Neural cell (in vitro differentiated cells): ENCODE data around the gene HEYL. TPM values are rescaled to one million over a fixed set of nuclear protein-coding genes. Genes with fewer than 3 reads are reported as not detected.
"Not testable (repeated sequence)": the region's sequence is repeated elsewhere in the genome, so short reads cannot be mapped to it uniquely, and the experiment has no call there.

Source experiments
- H2AFZ ChIP-seq: fragments of 200-600, 300-800 bp; sonication (generic), shearing (Covaris generic); 2 replicates; pipeline ENCODE4 v1.6.0; 2014; ENCODE audit warnings: low read depth, mild to moderate bottlenecking, antibody characterized with exemption, low read length, moderate library complexity
- H3F3A ChIP-seq: fragments of 200-600 bp; shearing (Covaris generic); 2 replicates; pipeline ENCODE4 v1.6.1; 2016; ENCODE audit warnings: mild to moderate bottlenecking, moderate library complexity, mixed read lengths, antibody characterized with exemption, low read length; ENCODE audit not compliant: insufficient read depth, poor library complexity, severe bottlenecking
- H3K27ac ChIP-seq: fragments of 200-600, 300-800 bp; sonication (generic), shearing (Covaris generic); 2 replicates; pipeline ENCODE4 v1.5.1; 2014; ENCODE audit warnings: mild to moderate bottlenecking, low read length, moderate library complexity
- H3K27me3 ChIP-seq: fragments of 300-800, 200-600 bp; sonication (generic), shearing (Covaris generic); 2 replicates; pipeline ENCODE4 v1.6.0; 2014; ENCODE audit warnings: mild to moderate bottlenecking, low read depth, low read length, moderate library complexity; ENCODE audit not compliant: insufficient read depth
- H3K36me3 ChIP-seq: fragments of 300-800, 200-600 bp; sonication (generic), shearing (Covaris generic); 2 replicates; pipeline ENCODE4 v1.5.1; 2014; ENCODE audit warnings: mild to moderate bottlenecking, antibody characterized with exemption, low read length, moderate library complexity; ENCODE audit not compliant: insufficient read depth
- H3K4me2 ChIP-seq: fragments of 300-800, 200-600 bp; sonication (generic), shearing (Covaris generic); 2 replicates; pipeline ENCODE4 v1.6.0; 2014; ENCODE audit warnings: mild to moderate bottlenecking, low read length
- H3K4me3 ChIP-seq: fragments of 300-800, 200-600 bp; sonication (generic), shearing (Covaris generic); 2 replicates; pipeline ENCODE4 v1.5.1; 2014; ENCODE audit warnings: mild to moderate bottlenecking, low read length, moderate library complexity
- H3K79me2 ChIP-seq: fragments of 200-600 bp; shearing (Covaris generic); replicated peaks from 2 replicates; pipeline ENCODE4 v1.6.0; 2014; ENCODE audit warnings: mild to moderate bottlenecking, low read length, moderate library complexity; ENCODE audit not compliant: insufficient read depth
- H3K9ac ChIP-seq: fragments of 300-800, 200-600 bp; sonication (generic), shearing (Covaris generic); 2 replicates; pipeline ENCODE4 v1.6.1; 2016; ENCODE audit warnings: mild to moderate bottlenecking, low read length, mixed read lengths
- H3K9me2 ChIP-seq: fragments of 200-600 bp; shearing (Covaris generic); 2 replicates; pipeline ENCODE4 v1.6.1; 2016; ENCODE audit warnings: mild to moderate bottlenecking, low read length, mixed read lengths; ENCODE audit not compliant: insufficient read depth
- H3K9me3 ChIP-seq: fragments of 200-600, 300-800 bp; sonication (generic), shearing (Covaris generic); 2 replicates; pipeline ENCODE4 v1.6.1; 2016; ENCODE audit warnings: mild to moderate bottlenecking, mixed run types, low read length, moderate library complexity, mixed read lengths
- H4K20me1 ChIP-seq: fragments of 200-600 bp; shearing (Covaris generic); 2 replicates; pipeline ENCODE4 v1.6.1; 2016; ENCODE audit warnings: mild to moderate bottlenecking, mixed run types; ENCODE audit not compliant: insufficient read depth
- EP300 ChIP-seq: fragments of 450-650 bp; conservative IDR thresholded peaks from 2 replicates; pipeline ENCODE4 v1.6.1; 2014; ENCODE audit warnings: antibody characterized with exemption, mild to moderate bottlenecking, moderate library complexity; ENCODE audit not compliant: poor library complexity, severe bottlenecking
- EZH2 ChIP-seq: fragments of 200-600, 300-800 bp; shearing (Covaris generic), sonication (generic); IDR thresholded peaks from 2 replicates; pipeline ENCODE4 v1.6.1; 2014; ENCODE audit warnings: antibody characterized with exemption, low read length, borderline replicate concordance, mild to moderate bottlenecking; ENCODE audit not compliant: insufficient read depth, poor library complexity, severe bottlenecking
- MXI1 ChIP-seq: fragments of 450-650 bp; conservative IDR thresholded peaks from 2 replicates; pipeline ENCODE4 v1.6.1; 2014; ENCODE audit warnings: antibody characterized with exemption, mild to moderate bottlenecking; ENCODE audit not compliant: poor library complexity, severe bottlenecking
- POLR2AphosphoS5 ChIP-seq: IDR thresholded peaks from 2 replicates; pipeline ENCODE4 v1.6.1; 2012
- RAD21 ChIP-seq: fragments of 450-650 bp; conservative IDR thresholded peaks from 2 replicates; pipeline ENCODE4 v1.6.1; 2014; ENCODE audit warnings: antibody characterized with exemption, mild to moderate bottlenecking, moderate library complexity
- SMC3 ChIP-seq: fragments of 450-650 bp; conservative IDR thresholded peaks from 2 replicates; pipeline ENCODE4 v1.6.1; 2014; ENCODE audit warnings: antibody characterized with exemption, mild to moderate bottlenecking, moderate library complexity; ENCODE audit not compliant: poor library complexity
- TAF1 ChIP-seq: IDR thresholded peaks from 2 replicates; pipeline ENCODE4 v1.6.1; 2012; ENCODE audit warnings: low read depth
- polyA plus RNA-seq: library from polyadenylated mRNA; depleted of rRNA; stranded (reverse); fragments of >200 nt; gene quantifications from 2 replicates; pipeline ENCODE4 v1.2.3, GENCODE V29; 2014
- TF ChIP-seq, protein P1 (sequence below): IDR thresholded peaks from 2 replicates; pipeline ENCODE4 v1.6.1; 2012; ENCODE audit warnings: borderline replicate concordance
- TF ChIP-seq, protein P2 (sequence below): fragments of 450-650 bp; IDR thresholded peaks from 2 replicates; pipeline ENCODE4 v1.5.1; 2014; ENCODE audit warnings: antibody characterized with exemption, mild to moderate bottlenecking, moderate library complexity; ENCODE audit not compliant: poor library complexity, severe bottlenecking

The HEYL gene
- polyA plus RNA-seq, 1 donor from 2014 or later = not detected

DNA sequence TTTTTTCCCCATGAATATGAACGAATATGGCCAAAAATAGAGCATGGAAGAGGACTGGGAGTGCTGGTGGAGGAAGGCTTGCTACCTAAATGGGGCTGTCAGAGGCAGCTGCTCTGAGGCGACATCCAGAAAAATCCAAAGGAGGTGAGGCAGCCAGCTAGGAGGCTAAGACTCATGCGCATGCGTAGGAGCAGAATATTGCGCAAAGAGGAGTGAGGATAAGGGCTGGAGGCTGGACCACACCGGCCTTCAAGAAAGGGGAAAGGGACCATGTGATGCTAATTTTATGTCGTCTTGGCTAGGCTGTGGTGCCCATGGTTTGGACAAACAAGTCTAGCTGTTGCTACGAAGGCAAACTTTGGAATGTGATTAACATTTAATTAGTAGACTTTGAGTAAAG lies 30.5 kb downstream of the HEYL start:
- H3K4me2 ChIP-seq = no peak overlapping the region
- TF ChIP-seq, protein P1, sequence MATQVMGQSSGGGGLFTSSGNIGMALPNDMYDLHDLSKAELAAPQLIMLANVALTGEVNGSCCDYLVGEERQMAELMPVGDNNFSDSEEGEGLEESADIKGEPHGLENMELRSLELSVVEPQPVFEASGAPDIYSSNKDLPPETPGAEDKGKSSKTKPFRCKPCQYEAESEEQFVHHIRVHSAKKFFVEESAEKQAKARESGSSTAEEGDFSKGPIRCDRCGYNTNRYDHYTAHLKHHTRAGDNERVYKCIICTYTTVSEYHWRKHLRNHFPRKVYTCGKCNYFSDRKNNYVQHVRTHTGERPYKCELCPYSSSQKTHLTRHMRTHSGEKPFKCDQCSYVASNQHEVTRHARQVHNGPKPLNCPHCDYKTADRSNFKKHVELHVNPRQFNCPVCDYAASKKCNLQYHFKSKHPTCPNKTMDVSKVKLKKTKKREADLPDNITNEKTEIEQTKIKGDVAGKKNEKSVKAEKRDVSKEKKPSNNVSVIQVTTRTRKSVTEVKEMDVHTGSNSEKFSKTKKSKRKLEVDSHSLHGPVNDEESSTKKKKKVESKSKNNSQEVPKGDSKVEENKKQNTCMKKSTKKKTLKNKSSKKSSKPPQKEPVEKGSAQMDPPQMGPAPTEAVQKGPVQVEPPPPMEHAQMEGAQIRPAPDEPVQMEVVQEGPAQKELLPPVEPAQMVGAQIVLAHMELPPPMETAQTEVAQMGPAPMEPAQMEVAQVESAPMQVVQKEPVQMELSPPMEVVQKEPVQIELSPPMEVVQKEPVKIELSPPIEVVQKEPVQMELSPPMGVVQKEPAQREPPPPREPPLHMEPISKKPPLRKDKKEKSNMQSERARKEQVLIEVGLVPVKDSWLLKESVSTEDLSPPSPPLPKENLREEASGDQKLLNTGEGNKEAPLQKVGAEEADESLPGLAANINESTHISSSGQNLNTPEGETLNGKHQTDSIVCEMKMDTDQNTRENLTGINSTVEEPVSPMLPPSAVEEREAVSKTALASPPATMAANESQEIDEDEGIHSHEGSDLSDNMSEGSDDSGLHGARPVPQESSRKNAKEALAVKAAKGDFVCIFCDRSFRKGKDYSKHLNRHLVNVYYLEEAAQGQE = no peak
- TF ChIP-seq SMC3 (no peak), MXI1 (no peak), TAF1 (no peak), EP300 (no peak), RAD21 (no peak), POLR2AphosphoS5 (no peak), EZH2 (no peak)
- TF ChIP-seq, protein P2, sequence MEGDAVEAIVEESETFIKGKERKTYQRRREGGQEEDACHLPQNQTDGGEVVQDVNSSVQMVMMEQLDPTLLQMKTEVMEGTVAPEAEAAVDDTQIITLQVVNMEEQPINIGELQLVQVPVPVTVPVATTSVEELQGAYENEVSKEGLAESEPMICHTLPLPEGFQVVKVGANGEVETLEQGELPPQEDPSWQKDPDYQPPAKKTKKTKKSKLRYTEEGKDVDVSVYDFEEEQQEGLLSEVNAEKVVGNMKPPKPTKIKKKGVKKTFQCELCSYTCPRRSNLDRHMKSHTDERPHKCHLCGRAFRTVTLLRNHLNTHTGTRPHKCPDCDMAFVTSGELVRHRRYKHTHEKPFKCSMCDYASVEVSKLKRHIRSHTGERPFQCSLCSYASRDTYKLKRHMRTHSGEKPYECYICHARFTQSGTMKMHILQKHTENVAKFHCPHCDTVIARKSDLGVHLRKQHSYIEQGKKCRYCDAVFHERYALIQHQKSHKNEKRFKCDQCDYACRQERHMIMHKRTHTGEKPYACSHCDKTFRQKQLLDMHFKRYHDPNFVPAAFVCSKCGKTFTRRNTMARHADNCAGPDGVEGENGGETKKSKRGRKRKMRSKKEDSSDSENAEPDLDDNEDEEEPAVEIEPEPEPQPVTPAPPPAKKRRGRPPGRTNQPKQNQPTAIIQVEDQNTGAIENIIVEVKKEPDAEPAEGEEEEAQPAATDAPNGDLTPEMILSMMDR = no peak
- H2AFZ ChIP-seq = no peak overlapping the region
- no peaks in the 10 kb centered on the region for H3K36me3 ChIP-seq
- no peaks in the 10 kb centered on the region for H3F3A ChIP-seq
- no peaks in the 10 kb centered on the region for H3K79me2 ChIP-seq
- H3K9me2 ChIP-seq = no peaks in the 10 kb centered on the region
- H3K27me3 ChIP-seq = no peaks in the 10 kb centered on the region
- H3K4me3 ChIP-seq = no peak overlapping the region
- no peaks in the 10 kb centered on the region for H3K9me3 ChIP-seq
- H3K9ac ChIP-seq = no peak overlapping the region
- no peaks in the 10 kb centered on the region for H4K20me1 ChIP-seq
- H3K27ac ChIP-seq = no peak overlapping the region

DNA sequence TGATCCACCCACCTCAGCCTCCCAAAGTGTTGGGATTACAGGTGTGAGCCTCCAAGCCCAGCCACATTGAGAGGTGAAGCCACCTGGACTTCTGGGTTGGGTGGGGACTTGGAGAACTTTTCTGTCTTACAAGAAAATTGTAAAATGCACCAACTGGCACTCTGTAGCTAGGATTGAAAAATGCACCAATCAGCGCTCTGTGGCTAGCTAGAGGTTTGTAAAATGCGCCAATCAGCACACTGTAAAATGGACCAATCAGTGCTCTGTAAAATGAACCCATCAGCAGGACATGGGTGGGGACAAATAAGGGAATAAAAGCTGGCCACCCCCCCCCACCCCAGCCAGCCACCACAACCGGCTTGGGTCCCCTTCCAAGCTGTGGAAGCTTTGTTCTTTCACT lies 35.8 kb downstream of the HEYL start:
- not testable (repeated sequence) for H4K20me1 ChIP-seq, H3F3A ChIP-seq, H3K27me3 ChIP-seq

DNA sequence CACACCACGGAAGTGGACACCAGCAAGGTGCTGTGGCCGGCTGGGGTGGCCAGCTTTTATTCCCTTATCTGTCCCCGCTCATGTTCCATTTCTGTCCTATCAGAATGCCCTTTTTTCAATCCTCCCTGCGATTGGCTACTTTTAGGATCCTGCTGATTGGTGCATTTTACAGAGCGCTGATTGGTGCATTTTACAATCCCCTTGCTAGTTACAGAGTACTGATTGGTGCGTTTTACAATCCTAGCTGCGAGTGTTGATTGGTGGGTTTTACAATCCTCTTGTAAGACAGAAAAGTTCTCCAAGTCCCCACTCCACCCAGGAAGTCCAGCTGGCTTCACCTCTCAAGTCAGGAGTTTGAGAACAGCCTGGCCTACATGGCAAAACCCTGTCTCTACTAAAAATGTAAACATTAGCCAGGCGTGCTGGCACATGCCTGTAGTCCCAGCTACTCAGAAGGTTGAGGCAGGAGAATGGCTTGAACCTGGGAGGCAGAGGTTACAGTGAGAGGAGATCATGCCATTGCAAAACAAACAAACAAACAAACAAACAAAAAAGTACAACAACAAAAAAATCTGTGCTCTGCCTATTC lies 37.7 kb downstream of the HEYL start:
- H3K79me2 ChIP-seq, H3K36me3 ChIP-seq, H3K27ac ChIP-seq, H4K20me1 ChIP-seq, H3K9ac ChIP-seq, H3K4me3 ChIP-seq, H3K9me2 ChIP-seq, H2AFZ ChIP-seq, H3F3A ChIP-seq, H3K27me3 ChIP-seq, H3K4me2 ChIP-seq, H3K9me3 ChIP-seq: not testable (repeated sequence)

More for the DNA sequence above, 35.8 kb downstream of the HEYL start:
- H3K36me3 ChIP-seq, H2AFZ ChIP-seq, H3K4me2 ChIP-seq, H3K9me2 ChIP-seq, H3K27ac ChIP-seq, H3K4me3 ChIP-seq, H3K79me2 ChIP-seq, H3K9me3 ChIP-seq, H3K9ac ChIP-seq: not testable (repeated sequence)
